WERI-Rb-1 (cell line): ENCODE data around the gene TMEM208.
A peak's percentile ranks its signal among the peaks of the same experiment; 100 is the strongest.

Experiments used
- DNase-seq: peaks from one replicate; pipeline ENCODE4 v3.0.0-alpha.2; 2020
- H3K27ac ChIP-seq: fragments of 250-450 bp; sonication (Bioruptor Pico); 2 replicates; pipeline ENCODE4 v1.5.1; 2020; ENCODE audit warnings: mild to moderate bottlenecking, moderate library complexity
- H3K27me3 ChIP-seq: fragments of 250-450 bp; sonication (Bioruptor Pico); 2 replicates; pipeline ENCODE4 v1.5.1; 2021; ENCODE audit warnings: mild to moderate bottlenecking, low read depth, moderate library complexity; ENCODE audit not compliant: insufficient read depth, severe bottlenecking
- H3K36me3 ChIP-seq: fragments of 250-450 bp; sonication (Bioruptor Pico); 2 replicates; pipeline ENCODE4 v1.5.1; 2020; ENCODE audit warnings: mild to moderate bottlenecking, moderate library complexity
- H3K4me3 ChIP-seq: 2 replicates; pipeline ENCODE4 v1.5.1; 2011; ENCODE audit warnings: low read depth, mild to moderate bottlenecking, control low read depth, low read length
- H3K9me3 ChIP-seq: fragments of 250-450 bp; sonication (Bioruptor Pico); 2 replicates; pipeline ENCODE4 v1.5.1; 2021; ENCODE audit warnings: mild to moderate bottlenecking, moderate library complexity; ENCODE audit not compliant: severe bottlenecking
- TF ChIP-seq, protein P1 (sequence below): IDR thresholded peaks from 2 replicates; pipeline ENCODE4 v1.5.1; 2011; ENCODE audit warnings: low read depth, mild to moderate bottlenecking, control low read depth, inconsistent platforms, low read length

TMEM208 gene

GRCh38 chr16:67246756-67247191 lies 19.8 kb downstream of the TMEM208 start:
- H3K36me3 ChIP-seq: no peaks in the 10 kb centered on the region
- peak overlapping the region; percentile 67 for H3K27ac ChIP-seq
- peak; percentile 67 for DNase-seq
- peaks cover 3% of the 10 kb centered on the region for H3K27me3 ChIP-seq
- TF ChIP-seq, protein P1, sequence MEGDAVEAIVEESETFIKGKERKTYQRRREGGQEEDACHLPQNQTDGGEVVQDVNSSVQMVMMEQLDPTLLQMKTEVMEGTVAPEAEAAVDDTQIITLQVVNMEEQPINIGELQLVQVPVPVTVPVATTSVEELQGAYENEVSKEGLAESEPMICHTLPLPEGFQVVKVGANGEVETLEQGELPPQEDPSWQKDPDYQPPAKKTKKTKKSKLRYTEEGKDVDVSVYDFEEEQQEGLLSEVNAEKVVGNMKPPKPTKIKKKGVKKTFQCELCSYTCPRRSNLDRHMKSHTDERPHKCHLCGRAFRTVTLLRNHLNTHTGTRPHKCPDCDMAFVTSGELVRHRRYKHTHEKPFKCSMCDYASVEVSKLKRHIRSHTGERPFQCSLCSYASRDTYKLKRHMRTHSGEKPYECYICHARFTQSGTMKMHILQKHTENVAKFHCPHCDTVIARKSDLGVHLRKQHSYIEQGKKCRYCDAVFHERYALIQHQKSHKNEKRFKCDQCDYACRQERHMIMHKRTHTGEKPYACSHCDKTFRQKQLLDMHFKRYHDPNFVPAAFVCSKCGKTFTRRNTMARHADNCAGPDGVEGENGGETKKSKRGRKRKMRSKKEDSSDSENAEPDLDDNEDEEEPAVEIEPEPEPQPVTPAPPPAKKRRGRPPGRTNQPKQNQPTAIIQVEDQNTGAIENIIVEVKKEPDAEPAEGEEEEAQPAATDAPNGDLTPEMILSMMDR: no peak
- H3K4me3 ChIP-seq: peak overlapping the region; percentile 77
- no peaks in the 10 kb centered on the region for H3K9me3 ChIP-seq

GRCh38 chr16:67247192-67248072 lies 20.5 kb downstream of the TMEM208 start, which contains the start of gene FHOD1:
Gene FHOD1, minus strand, starts transcription at chr16:67247481. Its CDS starts 71 bp downstream, at chr16:67247410.
- H3K9me3 ChIP-seq: no peaks in the 10 kb centered on the region
- H3K36me3 ChIP-seq: no peaks in the 10 kb centered on the region
- peak within 1 kb of the TSS; percentile 77 for H3K4me3 ChIP-seq
- H3K27ac ChIP-seq: peak within 1 kb of the TSS; percentile 67
- TF ChIP-seq, protein P1: 0 out of 2 replicates have a peak, but pooled peaks have one; percentile 5
- peaks cover 3% of the 10 kb centered on the region for H3K27me3 ChIP-seq
- DNase-seq: peak; percentile 98

- Histone ChIP-seq H3K27ac (no peak overlapping the region), H3K36me3 (no peaks in the 10 kb centered on the region), H3K4me3 (peak overlapping the region; percentile 77), H3K27me3 (peaks cover 3% of the 10 kb centered on the region), H3K9me3 (no peaks in the 10 kb centered on the region)
- DNase-seq: no peak
- TF ChIP-seq, protein P1: no peak
These were observed 21.1 kb downstream of the TMEM208 start for GRCh38 chr16:67248073-67248400.

DNA sequence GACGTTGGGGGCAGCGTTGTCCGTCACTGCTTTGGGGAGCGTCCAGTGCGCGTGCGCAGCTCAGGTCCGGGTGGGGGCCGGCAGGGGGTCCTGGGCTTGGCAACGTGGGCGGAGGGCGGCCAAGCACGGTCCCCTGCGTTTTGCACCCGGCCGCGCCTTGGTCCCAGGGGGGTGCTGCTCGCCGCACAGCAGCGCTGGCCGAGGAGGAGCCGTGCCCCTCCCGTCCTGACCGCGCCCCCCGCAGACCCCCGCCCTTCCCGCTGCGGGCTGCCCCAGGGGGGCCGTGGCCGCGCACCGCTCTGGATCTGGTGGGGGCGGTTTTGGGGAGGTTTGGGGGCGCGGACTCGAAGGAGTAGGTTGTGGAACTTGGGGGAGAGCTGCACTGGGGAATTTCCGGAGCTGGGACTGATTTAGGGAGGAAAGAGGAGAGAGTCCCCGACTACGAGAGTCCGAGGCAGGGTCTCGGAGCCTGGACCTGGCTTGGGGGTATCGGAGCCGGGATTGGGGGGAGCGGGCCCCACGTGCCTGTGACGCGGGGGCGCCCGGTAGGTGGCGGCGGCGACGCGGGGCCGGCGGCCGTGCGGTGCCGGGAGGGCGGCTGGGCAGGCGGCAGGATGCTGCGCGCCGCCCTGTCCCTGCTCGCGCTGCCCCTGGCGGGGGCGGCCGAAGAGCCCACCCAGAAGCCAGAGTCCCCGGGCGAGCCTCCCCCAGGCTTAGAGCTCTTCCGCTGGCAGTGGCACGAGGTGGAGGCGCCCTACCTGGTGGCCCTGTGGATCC lies 21.7 kb downstream of the TMEM208 start, which contains the start of gene SLC9A5:
TSS of gene SLC9A5 (plus strand) at position 579 of the 777 bp plus-strand sequence. CDS start at position 615, 36 bp downstream.
- Histone ChIP-seq H3K27me3 (peaks cover 3% of the 10 kb centered on the region), H3K36me3 (no peaks in the 10 kb centered on the region), H3K27ac (peak within 1 kb of the TSS; percentile 44), H3K9me3 (no peaks in the 10 kb centered on the region), H3K4me3 (peak within 1 kb of the TSS; percentile 77)
- TF ChIP-seq, protein P1: 0 out of 2 replicates have a peak, but pooled peaks have one; percentile 8
- DNase-seq: peak; percentile 39

- H3K27ac ChIP-seq: no peak overlapping the region
- peaks cover 3% of the 10 kb centered on the region for H3K27me3 ChIP-seq
- H3K4me3 ChIP-seq: peak overlapping the region; percentile 77
- no peak for DNase-seq
- H3K9me3 ChIP-seq: no peaks in the 10 kb centered on the region
- TF ChIP-seq, protein P1: no peak
- H3K36me3 ChIP-seq: no peaks in the 10 kb centered on the region
These were observed 22.5 kb downstream of the TMEM208 start for GRCh38 chr16:67249178-67250044.
